GM18861 (cell line): ENCODE results near the gene DCC.
"Not testable (repeated sequence)": the region's sequence is repeated elsewhere in the genome, so short reads cannot be mapped to it uniquely, and the experiment has no call there.

Experiments used
- ATAC-seq: cut with Tn5 transposase; IDR thresholded peaks from one replicate; pipeline ENCODE4 v1.9.1; 2021; ENCODE audit not compliant: unreplicated experiment

DCC gene

GRCh38 chr18:53458944-53459580 lies 1119.1 kb downstream of the DCC start:
- ATAC-seq: no peak

GRCh38 chr18:53467756-53468155 lies 1127.8 kb downstream of the DCC start:
- no peak for ATAC-seq

- ATAC-seq: not testable (repeated sequence)
Observed at GRCh38 chr18:53468173-53468572, 1128.2 kb downstream of the DCC start.

GRCh38 chr18:53472546-53472945 lies 1132.5 kb downstream of the DCC start:
- ATAC-seq: no peak

GRCh38 chr18:53478155-53478554 lies 1138.2 kb downstream of the DCC start:
- no peak for ATAC-seq

GRCh38 chr18:53486296-53486695 lies 1146.3 kb downstream of the DCC start:
- no peak for ATAC-seq

- ATAC-seq: no peak
Observed at GRCh38 chr18:53489266-53489665, 1149.3 kb downstream of the DCC start.

GRCh38 chr18:53490019-53490418 lies 1150.0 kb downstream of the DCC start:
- no peak for ATAC-seq

GRCh38 chr18:53496028-53496427 lies 1156.0 kb downstream of the DCC start:
- no peak for ATAC-seq

GRCh38 chr18:53503914-53504441 lies 1164.0 kb downstream of the DCC start:
- ATAC-seq: no peak

- ATAC-seq: no peak
Observed at GRCh38 chr18:53508529-53508928, 1168.5 kb downstream of the DCC start.

- no peak for ATAC-seq
Observed at GRCh38 chr18:53509886-53510285, 1169.9 kb downstream of the DCC start.

- not testable (repeated sequence) for ATAC-seq
Observed at GRCh38 chr18:53511725-53512124, 1171.7 kb downstream of the DCC start.

- ATAC-seq: no peak
Observed at GRCh38 chr18:53521068-53521467, 1181.1 kb downstream of the DCC start.

- ATAC-seq: no peak
Observed at GRCh38 chr18:53526101-53526870, 1186.3 kb downstream of the DCC start.

- ATAC-seq: no peak
Observed at GRCh38 chr18:53527365-53527764, 1187.4 kb downstream of the DCC start.

GRCh38 chr18:53531187-53531586 lies 1191.2 kb downstream of the DCC start:
- ATAC-seq: no peak

GRCh38 chr18:53531896-53532295 lies 1191.9 kb downstream of the DCC start:
- ATAC-seq: no peak

GRCh38 chr18:53534203-53534602 lies 1194.2 kb downstream of the DCC start:
- no peak for ATAC-seq

- no peak for ATAC-seq
Observed at GRCh38 chr18:53534695-53535094, 1194.7 kb downstream of the DCC start.

- no peak for ATAC-seq
Observed at GRCh38 chr18:53536908-53537307, 1196.9 kb downstream of the DCC start.

- no peak for ATAC-seq
Observed at GRCh38 chr18:53541924-53542323, 1201.9 kb downstream of the DCC start.
